HG03565 (cell line): Measurements from ENCODE around the gene LDB2.

Experiments used
- ATAC-seq: cut with Tn5 transposase; IDR thresholded peaks from one replicate; pipeline ENCODE4 v1.9.1; 2021; ENCODE audit warnings: mild to moderate bottlenecking, moderate library complexity; ENCODE audit not compliant: unreplicated experiment

The LDB2 gene

GRCh38 chr4:16884673-16885460 lies 13.6 kb downstream of the LDB2 start:
- ATAC-seq, result no peak

GRCh38 chr4:16883806-16884205 lies 14.6 kb downstream of the LDB2 start:
- ATAC-seq, result no peak

GRCh38 chr4:16881151-16881884 lies 17.1 kb downstream of the LDB2 start:
- ATAC-seq, result no peak

GRCh38 chr4:16875487-16875886 lies 23.0 kb downstream of the LDB2 start:
- no peak for ATAC-seq

GRCh38 chr4:16869594-16870245 lies 28.7 kb downstream of the LDB2 start:
- no peak for ATAC-seq

- ATAC-seq, result no peak
Observed at GRCh38 chr4:16868674-16869073, 29.8 kb downstream of the LDB2 start.

- no peak for ATAC-seq
Observed at GRCh38 chr4:16867827-16868226, 30.6 kb downstream of the LDB2 start.

GRCh38 chr4:16866974-16867373 lies 31.5 kb downstream of the LDB2 start:
- ATAC-seq, result no peak

GRCh38 chr4:16865897-16866283 lies 32.6 kb downstream of the LDB2 start:
- no peak for ATAC-seq

- ATAC-seq, result no peak
Observed at GRCh38 chr4:16865209-16865896, 33.1 kb downstream of the LDB2 start.

- no peak for ATAC-seq
Observed at GRCh38 chr4:16864199-16864598, 34.2 kb downstream of the LDB2 start.

- no peak for ATAC-seq
Observed at GRCh38 chr4:16862697-16863096, 35.7 kb downstream of the LDB2 start.

GRCh38 chr4:16860516-16860915 lies 37.9 kb downstream of the LDB2 start:
- no peak for ATAC-seq

GRCh38 chr4:16859031-16859430 lies 39.4 kb downstream of the LDB2 start:
- no peak for ATAC-seq

- no peak for ATAC-seq
Observed at GRCh38 chr4:16858275-16858752, 40.1 kb downstream of the LDB2 start.

- no peak for ATAC-seq
Observed at GRCh38 chr4:16857425-16857824, 41.0 kb downstream of the LDB2 start.

GRCh38 chr4:16853640-16854039 lies 44.8 kb downstream of the LDB2 start:
- ATAC-seq, result no peak

GRCh38 chr4:16852644-16853043 lies 45.8 kb downstream of the LDB2 start:
- no peak for ATAC-seq

- no peak for ATAC-seq
Observed at GRCh38 chr4:16852228-16852627, 46.2 kb downstream of the LDB2 start.

GRCh38 chr4:16846540-16847117 lies 51.8 kb downstream of the LDB2 start:
- no peak for ATAC-seq
